Measurements from ENCODE around the gene PLEK.

PLEK gene

GRCh38 chr2:68412127-68412819, 47.2 kb downstream of the PLEK start:
- Histone ChIP-seq H3K9ac (ENCODE audit: low read length) (no peak overlapping the region), H3K36me3 (ENCODE audit: control insufficient read depth, insufficient read depth, low read length) (no peaks in the 10 kb centered on the region), H3K27me3 (ENCODE audit: control insufficient read depth, insufficient read depth, low read length) (no peaks in the 10 kb centered on the region), H3K9me3 (ENCODE audit: control insufficient read depth, low read length) (no peaks in the 10 kb centered on the region), H3K4me1 (ENCODE audit: control insufficient read depth, insufficient read depth, low read length) (no peaks in the 10 kb centered on the region), H3K4me3 (ENCODE audit: low read length) (no peak overlapping the region)

DNA sequence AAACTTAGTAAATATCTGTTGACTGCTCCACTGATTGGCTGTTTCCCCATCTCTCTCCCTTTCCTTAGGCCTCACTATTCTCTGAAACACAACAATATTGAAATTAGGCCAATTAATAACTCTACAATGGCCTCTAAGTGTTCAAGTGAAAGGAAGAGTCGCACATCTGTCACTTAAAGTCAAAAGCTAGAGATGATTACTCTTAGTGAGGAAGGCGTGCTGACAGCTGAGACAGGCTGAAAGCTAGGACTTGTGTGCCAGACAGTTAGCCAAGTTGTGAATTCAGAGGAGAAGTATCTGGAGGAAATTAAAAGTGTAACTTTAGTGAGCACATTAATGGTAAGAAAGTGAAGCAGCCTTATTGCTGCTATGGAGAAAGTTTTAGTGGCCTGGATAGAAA, 48.4 kb downstream of the PLEK start:
- H3K9ac ChIP-seq (ENCODE audit: low read length), result no peak overlapping the region
- H3K4me1 ChIP-seq (ENCODE audit: control insufficient read depth, insufficient read depth, low read length), result no peaks in the 10 kb centered on the region
- no peaks in the 10 kb centered on the region for H3K9me3 ChIP-seq (ENCODE audit: control insufficient read depth, low read length)
- H3K4me3 ChIP-seq (ENCODE audit: low read length), result no peak overlapping the region
- H3K36me3 ChIP-seq (ENCODE audit: control insufficient read depth, insufficient read depth, low read length), result no peaks in the 10 kb centered on the region
- H3K27me3 ChIP-seq (ENCODE audit: control insufficient read depth, insufficient read depth, low read length), result no peaks in the 10 kb centered on the region

GRCh38 chr2:68414452-68414851, 49.4 kb downstream of the PLEK start:
- H3K9ac ChIP-seq (ENCODE audit: low read length), result no peak overlapping the region
- no peaks in the 10 kb centered on the region for H3K27me3 ChIP-seq (ENCODE audit: control insufficient read depth, insufficient read depth, low read length)
- H3K4me1 ChIP-seq (ENCODE audit: control insufficient read depth, insufficient read depth, low read length), result no peaks in the 10 kb centered on the region
- H3K36me3 ChIP-seq (ENCODE audit: control insufficient read depth, insufficient read depth, low read length), result no peaks in the 10 kb centered on the region
- no peaks in the 10 kb centered on the region for H3K9me3 ChIP-seq (ENCODE audit: control insufficient read depth, low read length)
- H3K4me3 ChIP-seq (ENCODE audit: low read length), result no peak overlapping the region

GRCh38 chr2:68414876-68415275, 49.8 kb downstream of the PLEK start:
- Histone ChIP-seq H3K4me3 (ENCODE audit: low read length) (no peak overlapping the region), H3K9ac (ENCODE audit: low read length) (no peak overlapping the region), H3K27me3 (ENCODE audit: control insufficient read depth, insufficient read depth, low read length) (no peaks in the 10 kb centered on the region), H3K9me3 (ENCODE audit: control insufficient read depth, low read length) (no peaks in the 10 kb centered on the region), H3K4me1 (ENCODE audit: control insufficient read depth, insufficient read depth, low read length) (no peaks in the 10 kb centered on the region), H3K36me3 (ENCODE audit: control insufficient read depth, insufficient read depth, low read length) (no peaks in the 10 kb centered on the region)

- Histone ChIP-seq H3K9me3 (ENCODE audit: control insufficient read depth, low read length) (no peaks in the 10 kb centered on the region), H3K36me3 (ENCODE audit: control insufficient read depth, insufficient read depth, low read length) (no peaks in the 10 kb centered on the region), H3K4me3 (ENCODE audit: low read length) (no peak overlapping the region), H3K4me1 (ENCODE audit: control insufficient read depth, insufficient read depth, low read length) (no peaks in the 10 kb centered on the region), H3K9ac (ENCODE audit: low read length) (no peak overlapping the region), H3K27me3 (ENCODE audit: control insufficient read depth, insufficient read depth, low read length) (no peaks in the 10 kb centered on the region)
These were observed 50.4 kb downstream of the PLEK start for GRCh38 chr2:68415521-68415920.

- H3K36me3 ChIP-seq (ENCODE audit: control insufficient read depth, insufficient read depth, low read length), result no peaks in the 10 kb centered on the region
- H3K4me1 ChIP-seq (ENCODE audit: control insufficient read depth, insufficient read depth, low read length), result no peaks in the 10 kb centered on the region
- H3K4me3 ChIP-seq (ENCODE audit: low read length), result no peak overlapping the region
- no peaks in the 10 kb centered on the region for H3K27me3 ChIP-seq (ENCODE audit: control insufficient read depth, insufficient read depth, low read length)
- no peak overlapping the region for H3K9ac ChIP-seq (ENCODE audit: low read length)
- no peaks in the 10 kb centered on the region for H3K9me3 ChIP-seq (ENCODE audit: control insufficient read depth, low read length)
These were observed 51.1 kb downstream of the PLEK start for GRCh38 chr2:68416081-68416675.

DNA sequence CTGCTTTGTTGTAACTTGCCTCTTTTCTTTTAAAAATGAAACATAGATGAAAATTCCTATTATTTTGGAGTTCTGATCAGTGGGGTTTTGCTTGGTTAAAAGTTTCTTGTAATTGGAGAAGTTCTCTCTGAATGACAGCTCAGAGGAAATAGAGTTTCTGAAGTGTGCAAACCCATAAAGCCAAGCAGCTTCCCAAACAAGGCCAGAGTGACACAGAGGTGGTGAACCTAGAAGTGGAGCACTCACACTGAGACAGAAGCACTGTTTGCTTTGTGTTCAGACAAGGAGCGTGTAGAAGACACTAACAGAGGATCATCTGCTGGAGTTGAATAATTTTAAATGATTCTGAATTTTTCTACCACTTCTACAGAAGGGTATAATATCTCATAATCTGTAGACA, 52.8 kb downstream of the PLEK start:
- H3K4me1 ChIP-seq (ENCODE audit: control insufficient read depth, insufficient read depth, low read length), result no peaks in the 10 kb centered on the region
- no peak overlapping the region for H3K4me3 ChIP-seq (ENCODE audit: low read length)
- H3K9ac ChIP-seq (ENCODE audit: low read length), result no peak overlapping the region
- no peaks in the 10 kb centered on the region for H3K9me3 ChIP-seq (ENCODE audit: control insufficient read depth, low read length)
- H3K27me3 ChIP-seq (ENCODE audit: control insufficient read depth, insufficient read depth, low read length), result no peaks in the 10 kb centered on the region
- H3K36me3 ChIP-seq (ENCODE audit: control insufficient read depth, insufficient read depth, low read length), result no peaks in the 10 kb centered on the region

- Histone ChIP-seq H3K9me3 (ENCODE audit: control insufficient read depth, low read length) (no peaks in the 10 kb centered on the region), H3K36me3 (ENCODE audit: control insufficient read depth, insufficient read depth, low read length) (no peaks in the 10 kb centered on the region), H3K4me1 (ENCODE audit: control insufficient read depth, insufficient read depth, low read length) (no peaks in the 10 kb centered on the region), H3K27me3 (ENCODE audit: control insufficient read depth, insufficient read depth, low read length) (no peaks in the 10 kb centered on the region), H3K4me3 (ENCODE audit: low read length) (no peak overlapping the region), H3K9ac (ENCODE audit: low read length) (no peak overlapping the region)
These were observed 53.3 kb downstream of the PLEK start for GRCh38 chr2:68418419-68418818.

DNA sequence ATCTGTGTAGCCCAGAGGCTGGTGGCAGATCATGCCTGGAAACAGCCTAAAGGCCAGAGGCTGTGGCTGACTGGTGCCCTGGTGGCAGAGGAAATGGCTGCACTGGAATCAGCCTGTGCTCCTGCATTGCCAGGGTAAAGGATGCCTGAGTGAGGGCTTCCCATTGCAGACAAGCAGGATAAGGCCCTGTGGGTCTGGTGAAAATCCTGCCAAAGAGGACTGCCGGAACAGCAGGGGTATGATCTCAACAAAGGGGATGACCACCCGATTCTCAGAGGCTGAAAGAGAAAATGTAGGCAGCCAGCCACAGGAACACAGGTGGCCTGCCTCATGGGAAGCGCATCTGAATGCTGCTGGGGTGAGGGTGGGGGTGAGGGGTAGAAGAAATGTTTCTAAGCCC, 53.8 kb downstream of the PLEK start:
- Histone ChIP-seq H3K4me1 (ENCODE audit: control insufficient read depth, insufficient read depth, low read length) (no peaks in the 10 kb centered on the region), H3K27me3 (ENCODE audit: control insufficient read depth, insufficient read depth, low read length) (no peaks in the 10 kb centered on the region), H3K9ac (ENCODE audit: low read length) (no peak overlapping the region), H3K36me3 (ENCODE audit: control insufficient read depth, insufficient read depth, low read length) (no peaks in the 10 kb centered on the region), H3K9me3 (ENCODE audit: control insufficient read depth, low read length) (no peaks in the 10 kb centered on the region), H3K4me3 (ENCODE audit: low read length) (no peak overlapping the region)

DNA sequence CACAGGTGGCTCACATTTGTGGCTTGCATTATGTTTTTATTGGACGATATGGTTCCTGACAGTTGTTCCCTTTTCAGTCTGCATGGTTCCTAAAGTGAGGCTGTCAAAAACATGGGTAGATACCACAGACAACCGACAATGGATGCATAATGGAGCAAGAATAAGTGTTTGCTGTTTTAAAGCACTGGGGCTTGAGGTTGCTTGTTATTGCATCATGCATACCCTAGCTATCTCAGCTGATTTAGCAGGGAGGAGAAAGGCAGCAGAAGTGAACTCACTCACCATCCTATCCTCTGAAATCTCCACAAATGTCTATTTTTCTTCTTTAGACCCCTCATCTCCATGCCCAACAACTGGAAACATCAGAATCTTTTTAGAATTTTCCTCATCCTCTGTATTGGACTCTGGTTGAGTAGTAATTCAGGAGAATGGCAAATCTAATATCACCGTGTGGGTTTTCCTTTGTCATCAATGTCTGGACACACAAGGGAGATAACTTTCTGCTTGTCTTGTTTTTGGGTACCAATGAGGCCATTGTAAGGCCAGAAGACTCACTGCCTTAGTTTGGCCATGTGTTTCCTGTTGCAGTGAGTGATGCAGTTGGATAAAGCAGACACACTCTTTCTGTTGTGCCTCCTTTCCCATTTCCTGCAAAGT, 55.3 kb downstream of the PLEK start:
- H3K9ac ChIP-seq (ENCODE audit: low read length), result no peak overlapping the region
- H3K4me3 ChIP-seq (ENCODE audit: low read length), result no peak overlapping the region
- no peaks in the 10 kb centered on the region for H3K9me3 ChIP-seq (ENCODE audit: control insufficient read depth, low read length)
- H3K36me3 ChIP-seq (ENCODE audit: control insufficient read depth, insufficient read depth, low read length), result no peaks in the 10 kb centered on the region
- no peaks in the 10 kb centered on the region for H3K27me3 ChIP-seq (ENCODE audit: control insufficient read depth, insufficient read depth, low read length)
- no peaks in the 10 kb centered on the region for H3K4me1 ChIP-seq (ENCODE audit: control insufficient read depth, insufficient read depth, low read length)

- Histone ChIP-seq H3K9ac (ENCODE audit: low read length) (no peak overlapping the region), H3K4me1 (ENCODE audit: control insufficient read depth, insufficient read depth, low read length) (no peaks in the 10 kb centered on the region), H3K9me3 (ENCODE audit: control insufficient read depth, low read length) (no peaks in the 10 kb centered on the region), H3K36me3 (ENCODE audit: control insufficient read depth, insufficient read depth, low read length) (no peaks in the 10 kb centered on the region), H3K4me3 (ENCODE audit: low read length) (no peak overlapping the region), H3K27me3 (ENCODE audit: control insufficient read depth, insufficient read depth, low read length) (no peaks in the 10 kb centered on the region)
These were observed 59.0 kb downstream of the PLEK start for GRCh38 chr2:68423966-68424650.

GRCh38 chr2:68425503-68425902, 60.4 kb downstream of the PLEK start:
- Histone ChIP-seq H3K9me3 (ENCODE audit: control insufficient read depth, low read length) (no peaks in the 10 kb centered on the region), H3K9ac (ENCODE audit: low read length) (no peak overlapping the region), H3K27me3 (ENCODE audit: control insufficient read depth, insufficient read depth, low read length) (no peaks in the 10 kb centered on the region), H3K4me3 (ENCODE audit: low read length) (no peak overlapping the region), H3K4me1 (ENCODE audit: control insufficient read depth, insufficient read depth, low read length) (no peaks in the 10 kb centered on the region), H3K36me3 (ENCODE audit: control insufficient read depth, insufficient read depth, low read length) (no peaks in the 10 kb centered on the region)

Data from mucosa of stomach (tissue), 1 donor.